IPS-20b (cell line): Measurements from ENCODE around the gene FAM149B1.
"Not testable (repeated sequence)": the region's sequence is repeated elsewhere in the genome, so short reads cannot be mapped to it uniquely, and the experiment has no call there.

Experiments
- H3K27ac ChIP-seq: one replicate; pipeline ENCODE4 v1.5.1; 2013; ENCODE audit warnings: low read length
- H3K27me3 ChIP-seq: 2 replicates; pipeline ENCODE4 v1.6.1; 2013; ENCODE audit warnings: mild to moderate bottlenecking, low read length, inconsistent platforms; ENCODE audit not compliant: insufficient read depth
- H3K36me3 ChIP-seq: 2 replicates; pipeline ENCODE4 v1.6.1; 2013; ENCODE audit warnings: low read depth, mild to moderate bottlenecking, inconsistent platforms, low read length, moderate library complexity; ENCODE audit not compliant: insufficient read depth
- H3K4me1 ChIP-seq: 2 replicates; pipeline ENCODE4 v1.6.1; 2013; ENCODE audit warnings: mild to moderate bottlenecking, control low read depth, inconsistent platforms, low read length, moderate library complexity; ENCODE audit not compliant: insufficient read depth
- H3K4me3 ChIP-seq: 2 replicates; pipeline ENCODE4 v1.5.1; 2013; ENCODE audit warnings: mild to moderate bottlenecking, low read length, inconsistent platforms
- H3K9ac ChIP-seq: 2 replicates; pipeline ENCODE4 v1.6.1; 2013; ENCODE audit warnings: low read depth, mild to moderate bottlenecking, inconsistent platforms, low read length, moderate library complexity
- H3K9me3 ChIP-seq: 2 replicates; pipeline ENCODE4 v1.6.1; 2013; ENCODE audit warnings: mild to moderate bottlenecking, low read depth, low read length, inconsistent platforms; ENCODE audit not compliant: insufficient read depth

Gene FAM149B1

GRCh38 chr10:73258612-73259011 lies 90.7 kb downstream of the FAM149B1 start:
- H3K27ac ChIP-seq, H3K4me3 ChIP-seq, H3K9ac ChIP-seq, H3K36me3 ChIP-seq, H3K27me3 ChIP-seq, H3K4me1 ChIP-seq: not testable (repeated sequence)
- H3K9me3 ChIP-seq = peaks cover 13% of the 10 kb centered on the region; the same call in 1 of the 2 replicates

GRCh38 chr10:73261362-73261995 lies 93.6 kb downstream of the FAM149B1 start:
- peaks cover 13% of the 10 kb centered on the region; the same call in 1 of the 2 replicates for H3K9me3 ChIP-seq
- no peak overlapping the region for H3K27ac ChIP-seq
- no peak overlapping the region for H3K9ac ChIP-seq
- no peaks in the 10 kb centered on the region for H3K27me3 ChIP-seq
- H3K4me1 ChIP-seq = no peaks in the 10 kb centered on the region
- no peaks in the 10 kb centered on the region for H3K36me3 ChIP-seq
- no peak overlapping the region for H3K4me3 ChIP-seq

GRCh38 chr10:73262105-73262730 lies 94.3 kb downstream of the FAM149B1 start:
- Histone ChIP-seq H3K4me1 (no peaks in the 10 kb centered on the region), H3K36me3 (no peaks in the 10 kb centered on the region), H3K27ac (no peak overlapping the region), H3K9ac (no peak overlapping the region), H3K4me3 (no peak overlapping the region), H3K27me3 (no peaks in the 10 kb centered on the region), H3K9me3 (peaks cover 13% of the 10 kb centered on the region; the same call in 1 of the 2 replicates)

- Histone ChIP-seq H3K4me3 (no peak overlapping the region), H3K27ac (no peak overlapping the region), H3K27me3 (no peaks in the 10 kb centered on the region), H3K36me3 (no peaks in the 10 kb centered on the region), H3K9ac (no peak overlapping the region), H3K4me1 (no peaks in the 10 kb centered on the region), H3K9me3 (peaks cover 13% of the 10 kb centered on the region; the same call in 1 of the 2 replicates)
Measured at GRCh38 chr10:73262880-73263555, 95.1 kb downstream of the FAM149B1 start.

- Histone ChIP-seq H3K9me3 (peaks cover 13% of the 10 kb centered on the region; the same call in 1 of the 2 replicates), H3K27me3 (no peaks in the 10 kb centered on the region), H3K4me3 (no peak overlapping the region), H3K36me3 (no peaks in the 10 kb centered on the region), H3K27ac (no peak overlapping the region), H3K4me1 (no peaks in the 10 kb centered on the region), H3K9ac (no peak overlapping the region)
Measured at GRCh38 chr10:73263693-73264347, 95.9 kb downstream of the FAM149B1 start.

GRCh38 chr10:73264423-73264822 lies 96.5 kb downstream of the FAM149B1 start:
- Histone ChIP-seq H3K4me1 (no peaks in the 10 kb centered on the region), H3K27ac (no peak overlapping the region), H3K36me3 (no peaks in the 10 kb centered on the region), H3K9me3 (peaks cover 9% of the 10 kb centered on the region; the same call in 1 of the 2 replicates), H3K4me3 (no peak overlapping the region), H3K27me3 (no peaks in the 10 kb centered on the region), H3K9ac (no peak overlapping the region)

- Histone ChIP-seq H3K9me3 (no peaks in the 10 kb centered on the region), H3K27ac (no peak overlapping the region), H3K27me3 (no peaks in the 10 kb centered on the region), H3K4me1 (no peaks in the 10 kb centered on the region), H3K36me3 (no peaks in the 10 kb centered on the region), H3K9ac (no peak overlapping the region), H3K4me3 (no peak overlapping the region)
Measured at GRCh38 chr10:73281097-73281496, 113.2 kb downstream of the FAM149B1 start.

GRCh38 chr10:73287441-73287840 lies 119.5 kb downstream of the FAM149B1 start:
- Histone ChIP-seq H3K27me3 (no peaks in the 10 kb centered on the region), H3K9ac (no peak overlapping the region), H3K27ac (no peak overlapping the region), H3K9me3 (peaks cover 10% of the 10 kb centered on the region; the same call in 1 of the 2 replicates), H3K4me1 (no peaks in the 10 kb centered on the region), H3K36me3 (no peaks in the 10 kb centered on the region), H3K4me3 (no peak overlapping the region)

GRCh38 chr10:73289958-73290357 lies 122.0 kb downstream of the FAM149B1 start:
- Histone ChIP-seq H3K4me1 (no peaks in the 10 kb centered on the region), H3K4me3 (no peak overlapping the region), H3K27ac (no peak overlapping the region), H3K36me3 (no peaks in the 10 kb centered on the region), H3K9me3 (peaks cover 10% of the 10 kb centered on the region; the same call in 1 of the 2 replicates), H3K9ac (no peak overlapping the region), H3K27me3 (0 out of 2 replicates have a peak, but pooled peaks cover 7% of the 10 kb centered on the region)

- no peaks in the 10 kb centered on the region for H3K4me1 ChIP-seq
- H3K27ac ChIP-seq = no peak overlapping the region
- no peak overlapping the region for H3K4me3 ChIP-seq
- H3K27me3 ChIP-seq = 0 out of 2 replicates have a peak, but pooled peaks cover 7% of the 10 kb centered on the region
- H3K9me3 ChIP-seq = peaks cover 10% of the 10 kb centered on the region; the same call in 1 of the 2 replicates
- H3K9ac ChIP-seq = no peak overlapping the region
- no peaks in the 10 kb centered on the region for H3K36me3 ChIP-seq
Measured at GRCh38 chr10:73293461-73293860, 125.5 kb downstream of the FAM149B1 start.
